Measurements from ENCODE around the gene CCNG1.

Gene CCNG1

DNA sequence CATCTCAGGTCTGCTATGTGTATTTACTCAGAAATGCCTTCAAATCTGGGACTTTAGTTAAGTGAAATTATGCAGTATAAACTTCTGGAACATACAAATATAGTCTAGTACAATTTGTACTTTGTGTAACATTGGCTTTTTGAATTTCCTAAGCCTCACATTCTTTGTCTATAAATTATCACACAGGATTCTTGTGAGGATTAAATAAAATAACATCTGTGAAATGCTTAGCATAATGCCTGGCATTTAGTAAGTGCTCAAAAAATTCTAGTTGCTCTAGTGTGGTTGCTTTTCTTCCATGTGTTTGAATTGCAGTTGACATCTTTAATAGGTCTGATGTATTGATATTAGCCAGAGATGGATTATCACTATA lies 25.7 kb downstream of the CCNG1 start:
- TF ChIP-seq CTCF (IDR thresholded peaks at IDR 0.05; ENCODE audit: insufficient read depth, missing control alignments), result no peak
- FAIRE-seq (no peak), DNase-seq (ENCODE audit: insufficient read length, low spot score) (no peak)

DNA sequence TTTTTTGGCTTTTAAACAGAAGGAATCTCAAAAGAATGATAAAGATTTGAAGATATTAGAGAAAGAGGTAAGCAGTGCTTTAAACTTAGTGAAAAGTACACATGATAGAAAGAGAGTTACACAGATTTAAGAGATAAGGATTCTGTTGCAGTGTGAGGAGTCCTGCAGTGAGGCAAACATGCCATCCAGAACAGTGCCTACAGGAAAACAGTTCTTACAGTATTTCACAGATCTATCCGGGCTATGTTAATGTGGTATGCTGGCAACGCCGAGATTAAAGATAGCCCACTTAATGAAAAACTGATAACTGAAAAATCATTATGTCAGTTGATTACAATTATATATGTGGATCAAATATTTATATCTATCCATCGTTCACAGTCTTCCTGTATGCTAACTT lies 30.3 kb downstream of the CCNG1 start:
- no peak for TF ChIP-seq CTCF (IDR thresholded peaks at IDR 0.05; ENCODE audit: insufficient read depth, missing control alignments)
- DNase-seq (ENCODE audit: insufficient read length, low spot score) (no peak), FAIRE-seq (no peak)

- TF ChIP-seq CTCF (IDR thresholded peaks at IDR 0.05; ENCODE audit: insufficient read depth, missing control alignments), result peak; percentile 23
- DNase-seq (ENCODE audit: insufficient read length, low spot score), result no peak
- peak; percentile 25 for FAIRE-seq
Observed at GRCh38 chr5:163473635-163474243, 36.3 kb downstream of the CCNG1 start.

DNA sequence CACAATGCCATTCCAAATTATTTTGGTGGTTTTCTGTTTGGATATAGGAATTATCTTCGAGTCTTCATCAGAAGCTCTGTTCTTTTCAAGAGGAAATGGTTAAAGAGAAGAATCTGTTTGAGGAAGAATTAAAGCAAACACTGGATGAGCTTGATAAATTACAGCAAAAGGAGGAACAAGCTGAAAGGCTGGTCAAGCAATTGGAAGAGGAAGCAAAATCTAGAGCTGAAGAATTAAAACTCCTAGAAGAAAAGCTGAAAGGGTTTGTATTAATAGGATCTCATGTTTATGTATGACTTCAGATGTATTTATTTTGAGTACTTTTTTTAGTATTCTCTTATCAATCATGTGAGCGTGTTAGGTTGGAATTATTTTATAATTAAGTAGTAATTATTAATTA lies 38.0 kb downstream of the CCNG1 start:
- TF ChIP-seq CTCF (IDR thresholded peaks at IDR 0.05; ENCODE audit: insufficient read depth, missing control alignments), result no peak
- FAIRE-seq (no peak), DNase-seq (ENCODE audit: insufficient read length, low spot score) (no peak)

DNA sequence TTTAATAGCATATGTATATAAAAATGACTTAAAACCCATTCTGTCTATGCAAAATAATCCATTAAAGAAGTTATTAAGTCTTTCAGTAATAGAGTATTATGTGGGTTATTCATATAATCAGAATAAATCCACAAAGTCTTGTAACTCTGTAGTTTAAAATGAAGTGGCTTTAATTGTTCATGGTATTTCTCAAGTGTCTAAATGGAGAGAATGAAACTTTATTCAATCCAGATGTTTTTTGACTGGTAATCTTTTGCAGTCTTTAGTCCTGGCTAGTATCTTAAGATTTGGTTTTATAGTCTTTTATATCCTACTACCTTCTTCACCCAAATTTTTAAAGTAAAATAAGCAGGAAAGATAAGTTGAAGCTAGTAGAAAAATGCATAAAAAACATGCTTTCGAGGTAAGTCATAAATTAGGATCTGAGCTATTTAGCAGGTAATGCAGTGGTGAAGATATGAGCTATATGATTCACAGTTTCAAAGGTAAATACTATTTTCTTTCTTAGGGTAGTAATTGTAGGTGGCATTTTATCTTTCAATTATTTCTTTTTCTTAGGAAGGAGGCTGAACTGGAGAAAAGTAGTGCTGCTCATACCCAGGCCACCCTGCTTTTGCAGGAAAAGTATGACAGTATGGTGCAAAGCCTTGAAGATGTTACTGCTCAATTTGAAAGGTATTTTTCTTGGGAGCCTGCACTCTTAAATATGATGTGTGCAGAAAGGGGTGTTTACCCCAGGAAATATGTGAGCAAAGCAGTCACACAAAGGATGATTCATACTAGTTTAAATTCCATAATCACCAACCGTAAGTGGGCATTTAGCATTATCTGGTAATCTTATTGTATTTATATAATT lies 41.0 kb downstream of the CCNG1 start:
- FAIRE-seq (no peak), DNase-seq (ENCODE audit: insufficient read length, low spot score) (no peak)
- no peak for TF ChIP-seq CTCF (IDR thresholded peaks at IDR 0.05; ENCODE audit: insufficient read depth, missing control alignments)

DNA sequence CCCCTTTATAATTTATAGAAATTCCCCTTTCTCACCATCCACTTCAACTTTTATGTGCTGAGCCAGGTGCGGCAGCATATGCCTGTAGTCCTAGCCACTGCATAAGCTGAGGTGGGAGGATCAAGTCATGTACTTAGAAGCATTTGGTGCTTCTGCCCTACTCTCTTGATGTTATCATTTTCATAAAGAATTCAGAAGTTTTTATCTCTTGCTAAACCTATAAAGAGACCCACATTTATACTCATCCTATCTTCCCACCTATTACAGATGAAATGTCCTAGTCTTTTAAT lies 41.5 kb downstream of the CCNG1 start:
- no peak for TF ChIP-seq CTCF (IDR thresholded peaks at IDR 0.05; ENCODE audit: insufficient read depth, missing control alignments)
- FAIRE-seq (no peak), DNase-seq (ENCODE audit: insufficient read length, low spot score) (no peak)

DNA sequence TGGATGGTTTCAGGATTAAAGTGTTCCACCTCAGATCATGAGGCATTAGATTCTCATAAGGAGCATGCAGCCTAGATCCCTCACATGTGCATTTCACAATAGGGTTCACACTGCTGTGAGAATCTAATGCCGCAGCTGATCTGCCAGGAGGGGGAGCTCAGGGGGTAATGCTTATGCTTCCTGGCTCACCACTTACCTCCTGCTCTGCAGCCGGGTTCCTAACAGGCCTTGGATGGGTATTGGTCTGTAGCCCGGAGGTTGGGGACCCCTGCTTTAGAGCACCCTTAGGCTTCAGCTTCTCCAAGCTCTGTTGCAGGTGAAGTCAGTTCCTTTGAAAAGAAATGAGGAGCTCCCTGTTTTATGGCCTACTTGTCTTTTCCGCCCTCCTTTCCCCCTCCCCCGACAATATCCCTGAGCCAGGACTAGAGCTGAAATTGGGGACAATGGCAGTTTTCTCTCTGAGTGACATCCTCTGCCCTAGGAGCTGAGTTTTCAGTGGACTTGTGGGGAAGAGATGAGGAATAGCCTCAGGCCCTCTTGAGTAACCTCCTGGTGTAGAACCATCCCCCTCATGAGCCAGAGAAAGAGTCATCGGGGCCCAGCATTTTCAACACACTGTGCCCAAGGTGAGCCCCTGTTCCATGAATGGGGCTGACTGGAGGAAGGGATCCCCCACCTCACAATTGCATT lies 51.8 kb downstream of the CCNG1 start:
- DNase-seq (ENCODE audit: insufficient read length, low spot score) (no peak), FAIRE-seq (no peak)
- TF ChIP-seq CTCF (IDR thresholded peaks at IDR 0.05; ENCODE audit: insufficient read depth, missing control alignments), result no peak

Measured in D721Med (cell line).